ELR (cell line): ENCODE measurements around the gene TLR9.

ENCODE experiments used
- DNase-seq: peaks from one replicate; pipeline ENCODE4 v3.0.0-alpha.2; 2015; ENCODE audit warnings: low read depth

Gene TLR9

DNA sequence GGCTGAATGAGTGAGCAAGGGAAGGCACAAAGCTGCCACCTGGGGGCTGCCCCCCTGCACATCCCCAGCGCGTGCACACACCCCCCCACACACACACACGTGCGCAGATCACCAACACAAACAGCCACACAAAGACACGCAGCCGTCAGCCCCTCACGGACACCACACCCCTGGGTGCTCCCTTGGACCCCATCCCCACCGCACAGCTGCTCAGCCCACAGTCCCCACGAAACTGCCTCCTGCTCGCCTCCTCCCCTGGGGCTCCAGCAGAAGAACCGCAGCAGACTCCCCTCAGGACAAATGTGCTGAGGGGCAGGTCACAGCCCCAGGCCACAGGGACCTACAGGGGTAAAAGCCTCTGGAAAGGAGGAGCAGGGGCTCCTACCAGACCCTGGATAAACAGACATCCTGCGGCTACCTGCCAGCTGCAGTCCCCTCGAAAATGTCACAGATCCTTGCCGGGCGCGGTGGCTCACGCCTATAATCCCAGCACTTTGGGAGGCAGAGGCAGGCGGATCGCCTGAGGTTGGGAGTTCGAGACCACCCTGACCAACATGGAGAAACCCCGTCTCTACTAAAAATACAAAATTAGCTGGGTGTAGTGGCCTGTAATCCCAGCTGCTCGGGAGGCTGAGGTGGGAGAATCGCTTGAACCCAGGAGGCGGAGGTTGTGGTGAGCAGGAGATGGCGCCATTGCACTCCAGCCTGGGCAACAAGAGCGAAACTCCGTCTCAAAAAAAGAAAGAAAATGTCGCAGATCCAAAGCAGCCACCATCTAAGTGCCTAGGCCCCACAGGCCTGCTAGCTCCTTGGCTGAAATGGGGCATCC, 7.0 kb upstream of the TLR9 start:
- DNase-seq = no peak

DNA sequence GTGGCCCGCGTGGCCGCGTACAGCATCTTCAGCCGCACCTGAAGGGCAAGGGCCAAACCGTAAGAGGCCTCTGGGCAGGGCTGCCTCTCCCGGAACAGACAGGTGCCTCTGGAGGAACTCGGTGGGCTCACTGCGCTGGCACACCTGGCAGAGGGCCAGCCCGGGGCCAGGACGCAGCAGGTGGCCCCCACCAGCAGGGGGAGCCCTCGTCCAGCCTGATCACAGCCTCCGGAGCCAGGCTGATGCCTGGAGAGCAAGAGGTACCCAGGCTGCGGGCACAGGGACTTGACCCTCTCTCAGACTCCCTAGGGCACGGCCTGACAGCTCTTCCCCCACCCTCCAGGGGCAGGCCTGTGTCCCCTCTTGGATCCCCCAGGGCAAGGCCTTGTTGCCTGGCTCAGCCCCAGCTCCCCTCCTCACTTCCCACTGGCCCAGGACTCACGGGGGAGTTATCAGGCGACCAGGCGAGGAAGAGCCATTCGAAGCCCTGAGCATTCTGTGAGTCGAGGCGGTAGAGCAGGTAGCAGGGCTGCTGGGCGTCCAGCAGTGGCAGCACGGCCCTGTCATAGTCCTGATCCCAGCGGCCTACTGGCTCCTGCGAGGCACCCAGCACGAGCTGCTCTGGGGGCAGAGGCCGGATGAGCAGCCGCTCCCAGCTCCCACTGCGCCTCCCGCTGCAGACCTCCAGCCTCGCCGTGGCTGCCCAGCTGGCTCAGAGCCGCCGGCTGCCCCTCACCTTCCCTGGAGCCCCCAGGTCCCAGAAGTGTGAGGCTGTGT, 6.2 kb upstream of the TLR9 start:
- peak; percentile 66 for DNase-seq

DNA sequence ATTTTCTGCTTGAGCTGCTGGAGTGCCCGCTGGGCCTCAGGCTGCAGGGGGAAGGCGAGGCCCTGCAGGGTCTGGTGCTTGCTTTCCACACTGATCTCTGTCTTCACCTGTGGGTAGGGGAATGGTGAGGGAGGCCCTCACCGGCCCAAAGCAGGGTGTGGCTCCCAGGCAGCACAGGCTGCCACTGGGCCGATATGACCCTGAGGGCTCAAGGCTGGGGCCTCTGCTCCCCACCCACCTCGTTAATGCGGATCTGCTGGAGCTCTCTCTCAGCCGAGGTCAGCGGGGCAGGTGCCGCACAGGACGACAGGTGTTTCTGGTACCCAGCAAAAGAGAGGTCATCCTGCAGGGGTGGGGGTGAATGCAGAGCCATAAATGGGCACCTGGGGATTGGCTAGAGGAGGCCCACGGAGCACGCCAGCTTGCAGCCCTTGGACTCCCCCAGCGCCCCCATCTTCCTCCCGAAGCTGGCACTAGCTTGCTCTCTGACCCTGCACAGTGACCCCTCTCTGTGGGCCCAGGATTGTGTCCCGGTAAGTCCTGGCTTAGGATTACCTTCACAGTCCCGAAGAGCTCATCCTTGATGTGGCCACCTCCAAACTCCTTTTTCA, 5.5 kb upstream of the TLR9 start:
- no peak for DNase-seq

DNA sequence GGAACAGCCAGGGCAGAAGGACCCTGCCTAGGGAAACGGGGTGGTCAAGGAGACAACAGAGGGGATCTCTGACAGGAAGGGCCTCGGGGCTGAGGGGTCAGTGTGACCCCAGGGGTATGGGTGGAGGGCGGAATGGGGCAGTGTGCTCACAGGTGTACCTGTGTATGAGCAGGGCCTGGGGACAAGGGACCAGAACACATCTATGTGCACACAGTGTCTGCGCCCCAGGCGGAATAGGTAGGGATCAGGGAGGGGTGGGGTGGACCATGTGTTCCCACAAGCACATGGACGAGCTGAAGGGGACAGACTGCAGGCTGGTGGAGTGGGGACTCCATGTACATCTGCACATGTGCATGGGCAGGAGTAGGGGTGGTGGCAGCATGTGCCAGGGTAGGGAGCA, 5.0 kb upstream of the TLR9 start:
- no peak for DNase-seq

DNA sequence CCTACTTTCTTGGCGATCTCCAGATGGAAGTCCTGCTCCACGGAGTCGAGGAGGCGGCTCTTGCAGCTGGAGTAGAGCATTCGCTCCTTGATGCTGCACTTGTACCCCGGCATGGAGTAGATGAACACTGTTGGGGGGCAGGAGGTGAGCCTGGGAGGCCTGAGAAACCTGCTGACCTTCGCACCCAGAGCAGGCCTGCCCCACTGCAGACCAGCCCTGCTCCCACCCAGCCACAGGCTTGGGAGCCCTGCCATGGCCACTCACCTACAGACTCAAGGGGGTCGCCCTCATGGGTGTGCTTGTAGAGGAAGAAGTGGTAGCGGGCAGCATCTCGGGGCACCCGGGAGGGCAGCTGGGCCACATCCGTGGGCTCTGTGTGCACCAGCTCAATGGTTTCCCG, 4.2 kb upstream of the TLR9 start:
- no peak for DNase-seq

DNA sequence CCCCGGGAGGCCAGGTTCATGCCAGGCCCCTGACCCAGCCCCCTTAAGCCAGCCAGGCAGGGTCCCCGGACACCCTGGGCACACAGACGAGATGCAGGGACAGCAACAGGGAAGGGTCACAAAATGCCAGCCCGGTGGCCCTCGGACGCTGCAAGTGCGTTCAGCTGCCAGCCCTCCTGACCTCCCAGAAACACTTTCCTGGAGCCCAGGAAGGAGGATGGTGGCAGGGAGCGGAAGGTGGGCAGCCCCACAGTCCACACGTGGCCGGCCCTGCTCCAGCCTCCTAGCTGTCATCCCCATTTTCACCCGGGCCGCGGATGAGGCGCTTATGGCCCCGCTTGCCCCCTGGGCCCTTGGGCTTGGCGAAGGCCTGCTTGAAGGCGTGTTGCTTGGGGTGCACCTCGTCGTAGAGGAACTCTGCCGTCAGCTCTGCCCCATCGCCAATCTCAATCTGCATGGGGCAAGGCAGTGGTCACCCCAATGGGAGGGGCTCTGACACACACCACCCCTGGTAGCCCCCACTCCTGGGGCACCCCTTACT, 3.4 kb upstream of the TLR9 start:
- DNase-seq = no peak

DNA sequence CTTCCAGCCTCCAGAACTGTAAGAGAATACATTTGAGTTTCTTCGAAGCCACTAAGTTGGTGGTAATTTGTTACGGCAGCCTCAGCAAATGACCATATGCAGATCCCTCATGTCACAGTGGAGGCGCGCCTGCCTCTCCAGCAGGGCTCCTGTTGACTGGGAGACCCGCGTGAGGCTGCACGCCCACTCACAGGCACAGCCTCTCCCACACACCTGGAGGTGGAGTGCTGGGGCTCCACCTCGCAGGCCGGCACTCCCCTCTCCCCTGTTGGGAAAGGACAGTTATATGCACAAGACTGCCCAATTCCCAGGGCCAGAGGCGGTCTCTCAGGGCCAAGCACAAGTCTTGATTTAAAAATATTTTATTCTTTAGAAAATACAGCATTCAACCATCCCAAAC, 2.8 kb upstream of the TLR9 start:
- DNase-seq = no peak

DNA sequence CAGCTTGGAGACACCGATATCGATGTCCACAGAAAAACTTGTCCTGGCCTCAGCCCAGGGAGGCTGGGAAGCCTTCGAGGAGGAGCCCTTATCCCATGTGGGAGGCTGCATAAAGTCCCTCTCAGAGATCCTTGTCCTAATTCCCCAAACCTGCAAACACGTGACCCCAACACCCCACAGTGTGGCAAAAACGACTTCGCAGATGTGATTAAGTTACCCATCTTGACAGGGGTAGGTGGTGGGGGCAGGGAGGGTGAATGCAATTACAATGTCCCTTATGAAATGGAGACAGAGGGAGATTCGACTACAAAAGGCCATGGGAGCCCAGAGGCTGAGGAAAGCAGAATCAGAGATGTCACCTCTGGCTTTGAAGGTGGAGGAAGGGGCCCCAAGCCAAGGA, 2.3 kb upstream of the TLR9 start:
- no peak for DNase-seq

DNA sequence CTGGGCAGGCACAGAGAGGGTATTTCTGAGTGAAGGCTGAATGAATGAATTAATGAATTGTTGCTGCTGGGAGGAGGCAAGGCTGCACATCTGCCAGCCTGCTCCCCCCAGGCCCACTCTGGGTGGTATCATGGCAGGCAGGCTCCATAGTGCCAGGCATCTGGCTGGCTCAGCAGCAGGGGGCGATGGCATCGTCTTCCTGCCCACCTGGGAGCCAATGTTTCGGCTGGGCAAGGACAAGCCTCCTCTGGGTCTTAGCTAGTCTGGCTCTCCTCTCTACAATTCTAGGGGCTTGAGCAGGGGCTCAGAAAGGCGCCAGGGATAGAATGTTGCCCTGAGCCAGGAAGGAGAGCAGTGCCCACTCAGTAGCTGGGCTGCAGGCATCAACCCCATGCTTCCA, 1.7 kb upstream of the TLR9 start:
- DNase-seq = no peak

DNA sequence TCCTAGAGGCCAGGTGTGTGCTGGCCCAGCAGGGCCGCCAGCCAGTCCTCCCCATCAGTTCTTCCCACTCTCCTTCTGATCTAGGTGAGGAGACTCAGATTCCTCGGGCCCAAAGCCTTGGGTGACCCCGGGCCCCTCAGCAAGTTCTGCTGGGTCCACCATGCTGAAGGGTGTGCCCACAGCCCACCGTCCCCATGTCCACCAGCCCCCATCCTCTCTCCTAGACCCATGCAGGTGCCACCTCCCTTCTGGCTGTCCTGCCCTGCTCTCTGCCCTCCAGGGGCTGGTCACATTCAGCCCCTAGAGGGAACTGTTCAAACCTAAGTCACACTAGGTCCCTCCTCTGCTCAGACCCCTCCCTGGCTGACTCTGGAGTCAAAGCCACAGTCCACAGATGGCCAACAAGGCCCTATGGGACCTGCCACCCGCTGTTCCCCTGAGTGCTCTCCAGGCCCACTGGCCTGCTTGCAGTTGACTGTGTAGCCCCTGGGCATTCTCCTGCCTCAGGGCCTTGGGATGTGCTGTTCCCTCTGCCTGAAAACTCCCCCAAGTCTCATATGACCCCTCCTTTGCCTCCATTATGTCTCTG, 878 bp upstream of the TLR9 start:
- DNase-seq = no peak

DNA sequence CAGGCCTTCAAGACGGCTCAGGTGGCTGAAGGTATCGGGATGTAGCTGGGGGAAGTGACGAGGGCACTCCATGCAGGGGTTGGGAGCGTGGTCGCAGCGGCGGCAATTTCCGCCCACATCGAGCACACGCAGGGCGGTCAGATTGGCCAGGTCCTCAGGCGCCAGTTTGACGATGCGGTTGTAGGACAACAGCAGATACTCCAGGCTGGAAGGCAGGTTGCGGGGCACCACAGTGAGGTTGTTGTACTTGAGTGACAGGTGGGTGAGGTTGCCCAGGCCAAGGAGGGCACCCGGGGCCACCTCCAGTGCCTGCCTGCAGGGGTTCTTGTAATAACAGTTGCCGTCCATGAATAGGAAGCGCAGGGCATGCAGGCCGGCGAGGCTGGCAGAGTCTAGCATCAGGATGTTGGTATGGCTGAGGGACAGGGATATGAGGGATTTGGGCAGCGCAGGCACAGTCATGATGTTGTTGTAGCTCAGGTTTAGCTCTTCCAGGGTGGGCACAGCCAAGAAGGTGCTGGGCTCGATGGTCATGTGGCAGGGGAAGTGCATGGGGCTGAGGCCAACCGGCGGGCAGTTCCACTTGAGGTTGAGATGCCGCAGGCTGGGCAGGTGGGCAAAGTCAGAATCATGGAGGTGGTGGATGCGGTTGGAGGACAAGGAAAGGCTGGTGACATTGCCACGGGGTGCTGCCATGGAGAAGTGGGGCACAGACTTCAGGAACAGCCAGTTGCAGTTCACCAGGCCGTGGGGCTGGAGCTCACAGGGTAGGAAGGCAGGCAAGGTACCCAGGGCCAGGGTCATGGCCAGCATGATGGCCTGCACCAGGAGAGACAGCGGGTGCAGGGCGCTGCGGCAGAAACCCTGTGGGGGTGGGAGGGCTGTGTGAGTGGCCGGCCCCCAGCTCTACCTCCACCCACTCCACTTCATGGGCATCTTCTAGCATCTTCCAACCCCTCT, 1.7 kb downstream of the TLR9 start:
- no peak for DNase-seq

DNA sequence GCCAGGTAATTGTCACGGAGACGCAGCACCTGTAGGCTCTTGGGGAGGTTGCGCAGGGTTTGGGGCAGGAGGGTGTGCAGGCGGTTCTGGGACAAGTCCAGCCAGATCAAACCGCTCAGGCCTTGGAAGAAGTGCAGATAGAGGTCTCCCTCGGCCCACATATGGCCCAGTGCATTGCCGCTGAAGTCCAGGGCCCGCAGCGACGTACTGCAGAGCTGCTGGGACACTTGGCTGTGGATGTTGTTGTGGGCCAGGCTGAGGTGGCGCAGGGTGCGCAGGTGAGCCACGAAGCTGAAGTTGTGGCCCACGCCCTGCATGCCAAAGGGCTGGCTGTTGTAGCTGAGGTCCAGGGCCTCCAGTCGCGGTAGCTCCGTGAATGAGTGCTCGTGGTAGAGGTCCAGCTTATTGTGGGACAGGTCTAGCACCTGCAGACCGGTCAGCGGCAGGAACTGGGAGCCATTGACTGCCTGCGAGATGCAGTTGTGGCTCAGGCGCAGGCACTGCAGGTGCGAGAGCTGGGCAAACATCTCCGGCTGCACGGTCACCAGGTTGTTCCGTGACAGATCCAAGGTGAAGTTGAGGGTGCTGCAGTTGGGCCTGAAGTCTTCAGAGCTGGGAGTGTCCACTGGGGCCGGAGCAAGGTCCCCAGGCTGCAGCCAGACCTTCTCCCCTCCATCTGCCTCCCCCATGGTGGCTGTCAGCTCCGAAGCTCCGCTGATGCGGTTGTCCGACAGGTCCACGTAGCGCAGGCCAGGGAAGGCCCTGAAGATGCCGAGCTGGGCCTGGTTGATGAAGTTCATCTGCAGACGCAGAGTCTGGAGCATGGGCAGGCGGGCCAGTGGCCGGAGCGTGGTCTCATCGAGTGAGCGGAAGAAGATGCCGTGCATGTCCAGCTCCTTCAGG, 2.9 kb downstream of the TLR9 start:
- DNase-seq = no peak

DNA sequence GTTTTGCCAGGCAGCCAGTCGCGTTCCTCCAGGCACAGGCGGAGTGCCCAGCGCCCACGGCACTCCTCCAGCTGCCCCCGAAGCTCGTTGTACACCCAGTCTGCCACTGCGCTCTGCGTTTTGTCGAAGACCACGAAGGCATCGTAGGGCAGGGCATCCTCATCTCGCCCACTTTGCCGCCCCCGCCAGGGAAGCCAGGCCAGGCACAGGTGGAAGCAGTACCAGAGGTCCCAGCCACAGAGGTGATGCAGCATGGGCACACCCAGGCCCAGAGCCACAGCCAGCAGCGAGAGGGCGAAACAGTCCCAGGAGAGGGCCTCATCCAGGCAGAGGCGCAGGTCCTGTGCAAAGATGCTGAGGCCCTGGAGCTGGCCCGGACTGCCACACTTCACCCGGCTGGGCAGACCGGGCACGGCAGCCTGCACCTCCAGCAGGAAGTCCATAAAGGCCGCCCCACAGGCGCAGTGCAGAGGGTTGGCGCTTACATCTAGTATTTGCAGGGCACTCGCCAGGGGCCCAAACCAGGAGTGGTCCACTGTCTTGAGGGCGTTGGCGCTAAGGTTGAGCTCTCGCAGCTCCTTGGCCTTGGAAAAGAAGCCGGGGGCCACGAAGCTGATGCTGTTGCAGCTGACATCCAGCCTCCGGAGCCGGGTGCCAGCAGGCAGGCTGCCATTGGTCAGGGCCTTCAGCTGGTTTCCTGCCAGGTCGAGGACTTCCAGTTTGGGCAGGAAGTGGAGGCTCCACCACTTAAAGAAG, 3.7 kb downstream of the TLR9 start:
- no peak for DNase-seq

DNA sequence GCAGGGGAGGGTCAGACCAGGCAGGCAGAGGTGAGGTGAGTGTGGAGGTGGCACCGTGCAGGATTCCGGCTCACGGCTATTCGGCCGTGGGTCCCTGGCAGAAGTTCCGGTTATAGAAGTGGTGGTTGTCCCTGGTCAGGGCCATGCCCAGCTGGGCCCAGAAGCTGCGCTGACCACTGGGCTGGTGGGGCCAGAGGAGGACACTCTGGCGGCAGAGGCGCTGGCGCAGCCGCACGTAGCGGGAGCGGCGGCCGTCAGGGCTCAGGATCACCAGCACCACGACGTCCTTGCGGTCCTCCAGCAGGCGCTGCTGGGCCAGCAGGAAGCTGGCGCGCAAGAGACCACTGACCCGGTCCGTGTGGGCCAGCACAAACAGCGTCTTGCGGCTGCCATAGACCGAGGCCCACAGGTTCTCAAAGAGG, 4.3 kb downstream of the TLR9 start:
- no peak for DNase-seq

DNA sequence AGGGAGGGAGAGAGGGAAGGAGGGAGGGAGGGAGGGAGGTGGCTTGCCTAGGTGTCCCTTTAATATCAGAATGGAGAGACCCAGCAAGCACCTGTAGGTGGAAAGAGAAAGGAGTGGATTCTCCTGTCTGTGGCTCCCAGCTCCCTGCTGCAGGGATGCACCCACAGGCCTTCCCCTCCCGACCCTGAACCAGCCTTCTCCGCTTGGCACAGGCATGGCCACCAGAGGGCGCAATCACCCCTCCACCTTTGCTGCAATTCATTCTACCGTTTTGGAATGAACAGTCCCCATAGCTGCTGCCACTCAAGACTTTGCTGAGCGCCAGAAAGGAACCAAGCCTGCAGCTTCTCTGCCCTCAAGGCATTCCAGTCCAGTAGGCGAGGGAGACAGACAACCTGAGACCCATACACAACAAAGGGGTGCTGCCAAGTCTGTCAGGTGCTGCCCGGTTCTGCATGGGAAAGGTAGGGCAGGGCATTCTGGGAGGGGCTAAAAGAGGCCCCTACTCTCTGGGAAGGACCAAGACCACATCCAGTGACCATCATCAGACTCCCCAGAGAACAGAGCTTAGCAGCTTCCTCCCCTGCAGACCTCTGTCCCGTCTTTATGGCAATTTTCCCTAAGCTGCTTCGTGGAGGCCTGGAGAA, 4.9 kb downstream of the TLR9 start:
- DNase-seq = peak; percentile 77

DNA sequence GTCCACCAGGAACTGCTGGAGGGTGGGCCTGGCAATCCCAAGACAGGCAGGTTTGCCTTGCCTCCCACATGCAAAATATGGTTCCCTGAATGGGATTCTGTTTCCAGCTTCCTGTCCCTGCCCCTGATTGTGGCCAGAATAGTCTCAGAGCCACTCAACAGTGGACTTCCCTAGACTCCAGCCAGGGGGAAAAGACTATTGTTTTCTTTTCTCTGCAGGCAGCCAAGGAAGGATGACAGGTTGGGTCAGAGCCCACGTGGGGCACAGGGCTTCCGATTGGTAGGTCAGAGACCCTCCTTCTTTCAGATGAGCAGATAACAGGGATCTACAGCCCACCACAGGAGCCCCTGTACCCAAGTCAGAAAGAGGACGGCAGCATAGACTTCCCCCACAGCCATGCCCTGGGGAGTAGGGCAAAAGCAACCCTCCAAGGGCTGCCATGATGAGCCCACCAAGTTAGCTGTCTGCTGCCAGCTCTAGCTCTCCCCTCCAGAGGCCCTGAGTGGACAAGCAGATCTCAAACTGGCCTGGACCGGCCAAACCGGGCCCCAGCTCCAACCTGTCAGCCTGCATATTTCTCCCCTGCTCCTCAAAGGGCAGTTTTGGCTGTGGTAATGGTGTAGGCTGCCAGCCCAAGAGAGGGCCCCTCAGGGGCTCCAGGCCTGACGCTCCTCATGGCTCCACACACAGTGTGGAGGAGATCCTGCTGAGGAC, 6.4 kb downstream of the TLR9 start:
- DNase-seq = no peak

DNA sequence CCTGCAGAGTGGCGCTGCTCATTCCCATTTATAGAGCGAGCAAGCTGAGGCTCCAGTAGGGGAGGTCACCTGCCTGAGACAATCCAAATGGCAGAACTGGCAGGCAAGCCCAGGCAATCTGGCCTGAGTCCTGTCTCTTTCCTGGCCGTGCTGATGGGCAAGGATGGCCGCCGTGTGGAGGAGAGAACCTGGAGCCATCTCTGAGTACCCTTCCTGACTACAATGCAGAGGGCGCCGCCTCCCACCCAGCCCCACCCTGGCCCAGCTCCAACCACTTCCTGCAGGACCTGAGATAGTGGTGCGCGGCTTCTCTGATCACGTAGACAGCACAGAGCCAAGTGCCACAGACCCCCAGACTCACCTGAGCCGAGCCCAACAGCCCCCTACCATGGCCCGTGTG, 7.0 kb downstream of the TLR9 start:
- no peak for DNase-seq

DNA sequence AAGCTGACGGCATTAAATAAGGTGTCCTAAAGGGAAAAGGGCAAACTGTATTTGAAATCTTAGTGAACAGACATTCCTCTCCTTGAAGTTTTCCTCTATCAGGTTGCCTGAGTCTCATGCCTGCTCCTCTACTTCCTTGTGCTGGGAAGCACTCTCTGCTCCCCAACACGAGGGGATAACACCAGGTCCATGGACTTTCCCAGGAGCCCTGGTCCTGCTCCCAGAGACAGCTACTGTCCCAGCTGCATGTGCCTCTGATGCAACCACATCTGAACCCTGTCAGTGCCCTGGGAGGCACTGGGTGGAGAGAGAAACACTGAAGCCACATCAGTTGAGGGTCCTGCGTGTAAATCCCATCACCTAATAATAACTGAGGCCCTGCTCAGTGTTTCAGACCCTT, 7.4 kb downstream of the TLR9 start:
- no peak for DNase-seq
